Measurements from ENCODE around the gene DENND1B.

GRCh38 chr1:197559244-197559643 is 216.0 kb downstream of the DENND1B start:
- no peak for TF ChIP-seq ESRRA (IDR thresholded peaks at IDR 0.05; ENCODE audit: borderline replicate concordance, low read length)
- TF ChIP-seq FOSL2 (IDR thresholded peaks at IDR 0.05) = no peak
- no peak for TF ChIP-seq FOSL2 (CRISPR knock-in tag; IDR thresholded peaks at IDR 0.05)
- no peak for TF ChIP-seq CEBPB (IDR thresholded peaks at IDR 0.05)
- no peak for TF ChIP-seq E2F6 (IDR thresholded peaks at IDR 0.05; ENCODE audit: borderline replicate concordance, low read depth)
- no peak for TF ChIP-seq ELK1 (IDR thresholded peaks at IDR 0.05; ENCODE audit: low read depth, low read length)
- TF ChIP-seq SMC3 (IDR thresholded peaks at IDR 0.05) = no peak
- TF ChIP-seq CTCF (IDR thresholded peaks at IDR 0.05) = no peak
- no peak for TF ChIP-seq POLR2A (IDR thresholded peaks at IDR 0.05; ENCODE audit: low read length)
- TF ChIP-seq RNF2 (IDR thresholded peaks at IDR 0.05; ENCODE audit: borderline replicate concordance, low read depth) = no peak

Measured in A549 (cell line).